GM21515 (cell line): ENCODE measurements around the gene CRYL1.

Experiments used
- ATAC-seq: cut with Tn5 transposase; IDR thresholded peaks from one replicate; pipeline ENCODE4 v1.9.1; 2021; ENCODE audit not compliant: unreplicated experiment

Gene CRYL1

DNA sequence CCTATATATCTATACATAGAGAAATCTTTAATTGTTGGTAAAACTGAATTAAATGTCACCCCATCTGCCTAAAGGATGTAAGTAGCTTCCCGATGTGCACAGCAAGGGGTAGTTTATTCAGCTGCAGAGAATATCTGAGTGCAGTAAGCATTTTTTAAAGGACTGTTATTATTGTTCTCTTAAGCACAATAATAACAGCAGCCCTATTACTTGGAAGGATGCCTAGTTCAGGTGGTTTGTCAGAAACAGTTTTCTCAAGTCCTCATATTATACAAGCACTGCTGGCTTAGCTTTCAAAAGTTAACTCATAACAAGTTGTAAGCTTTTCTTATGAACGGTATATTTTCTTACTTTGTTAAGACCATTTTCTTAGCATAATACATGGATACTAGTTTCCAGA is 142.6 kb downstream of the CRYL1 start:
- no peak for ATAC-seq

DNA sequence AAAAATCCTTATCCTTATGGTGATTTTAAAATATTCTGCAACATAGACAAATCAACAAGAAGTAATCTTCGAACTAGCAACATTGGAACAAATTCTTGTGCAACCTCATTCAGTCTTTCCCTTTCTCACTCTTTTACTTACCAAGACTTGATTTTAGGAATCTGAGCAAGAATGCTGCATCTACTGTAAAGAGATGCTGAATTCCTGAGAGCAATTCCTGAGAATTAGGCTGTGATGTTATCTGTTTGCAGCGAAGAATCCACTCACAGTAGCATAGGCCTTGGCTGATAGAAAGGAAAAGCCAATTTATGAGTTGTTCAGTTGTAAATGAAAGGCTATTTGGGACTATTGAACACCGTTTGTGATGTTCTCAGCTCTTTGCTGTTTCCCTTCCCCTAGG is 144.3 kb downstream of the CRYL1 start:
- no peak for ATAC-seq

DNA sequence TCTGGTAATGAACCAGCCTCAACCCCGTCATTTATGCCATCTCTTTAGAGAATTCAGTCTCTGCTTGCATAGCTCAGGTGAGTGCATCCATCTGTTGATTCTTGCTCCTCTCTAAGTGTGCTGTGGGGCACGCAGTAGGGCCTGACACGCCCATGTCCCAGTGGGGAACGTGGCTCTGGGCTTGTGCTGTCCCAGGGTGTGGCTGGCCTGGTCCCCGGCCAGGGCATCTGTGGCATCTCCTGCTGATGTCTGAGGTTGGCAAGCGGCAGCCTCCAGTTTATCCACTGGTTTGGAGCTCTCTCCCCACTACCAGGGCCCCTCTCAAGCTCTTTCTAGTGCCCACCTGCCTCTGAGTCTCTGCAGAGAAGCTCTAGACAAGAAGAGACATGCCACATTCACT is 146.9 kb downstream of the CRYL1 start:
- ATAC-seq, result no peak

DNA sequence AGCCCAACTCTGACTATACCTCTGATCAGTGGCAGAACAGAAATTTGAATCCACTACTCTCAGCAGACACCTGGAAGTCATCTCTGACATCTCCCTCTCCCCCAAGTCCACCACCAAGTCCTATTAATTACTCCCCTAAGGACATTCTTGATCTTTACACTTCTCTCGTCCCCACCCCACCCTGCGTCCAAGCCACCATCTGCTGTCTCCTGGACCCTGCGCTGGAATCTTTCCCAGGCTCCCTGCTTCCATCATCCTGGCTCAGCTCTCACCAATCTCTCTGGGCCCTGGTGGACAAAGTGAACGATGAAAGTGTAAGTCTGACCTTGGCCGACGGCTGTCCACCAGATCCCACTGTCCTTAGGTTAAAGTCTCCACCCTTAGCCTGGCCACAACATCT is 147.9 kb downstream of the CRYL1 start:
- no peak for ATAC-seq

DNA sequence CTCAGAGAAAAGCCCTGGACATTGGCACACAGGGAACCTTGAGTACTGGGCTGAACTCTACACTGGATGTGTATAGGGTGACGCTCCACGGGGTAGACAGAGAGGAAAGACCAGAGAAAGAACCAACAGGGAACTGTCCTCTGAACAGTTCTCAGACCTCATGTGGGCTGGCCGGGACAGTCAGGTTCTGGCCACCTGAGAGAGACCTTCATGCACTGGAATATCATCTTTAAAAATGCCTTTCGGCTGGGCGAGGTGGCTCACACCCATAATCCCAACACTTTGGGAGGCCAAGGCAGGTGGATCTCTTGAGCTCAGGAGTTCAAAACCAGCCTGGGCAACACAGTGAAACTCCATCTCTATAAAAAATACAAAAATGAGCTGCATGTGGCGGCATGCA is 149.8 kb downstream of the CRYL1 start:
- ATAC-seq, result no peak

DNA sequence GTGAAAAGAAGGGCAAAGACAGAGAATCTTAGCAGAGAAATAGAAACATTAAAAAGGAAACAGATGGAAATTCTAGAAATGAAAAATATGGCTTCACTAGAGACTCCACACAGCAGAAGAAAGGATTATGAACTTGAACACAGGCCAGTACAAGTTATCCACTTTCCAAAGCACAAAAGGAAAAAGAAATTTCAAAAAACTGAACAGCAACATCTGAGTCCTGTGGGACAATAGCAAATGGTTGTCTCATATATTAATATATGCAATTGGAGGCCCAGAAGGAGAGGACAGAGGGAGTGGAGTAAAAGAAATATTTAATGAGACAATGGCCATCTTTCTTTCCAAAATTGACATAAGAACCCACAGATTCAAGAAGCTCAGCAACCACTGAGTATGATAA is 151.8 kb downstream of the CRYL1 start:
- ATAC-seq, result no peak

DNA sequence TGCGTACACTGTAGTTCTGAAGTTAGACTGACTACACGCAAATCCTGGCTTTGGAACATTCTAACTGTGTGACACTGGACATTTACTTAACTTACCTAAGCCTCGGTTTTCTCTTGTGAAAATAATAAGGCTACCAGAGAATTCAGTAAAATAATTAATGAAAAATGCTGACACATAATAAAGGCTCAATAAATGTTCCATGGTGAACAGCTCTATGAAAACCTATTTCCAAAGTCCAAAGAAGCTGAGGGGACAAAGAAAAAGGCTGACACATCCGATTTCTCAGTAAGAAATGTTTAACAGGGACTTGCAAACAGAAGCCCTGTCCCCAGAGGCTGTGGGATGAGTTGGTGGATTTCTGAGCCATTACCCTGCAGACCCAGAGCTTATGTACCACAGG is 153.8 kb downstream of the CRYL1 start:
- ATAC-seq, result no peak

DNA sequence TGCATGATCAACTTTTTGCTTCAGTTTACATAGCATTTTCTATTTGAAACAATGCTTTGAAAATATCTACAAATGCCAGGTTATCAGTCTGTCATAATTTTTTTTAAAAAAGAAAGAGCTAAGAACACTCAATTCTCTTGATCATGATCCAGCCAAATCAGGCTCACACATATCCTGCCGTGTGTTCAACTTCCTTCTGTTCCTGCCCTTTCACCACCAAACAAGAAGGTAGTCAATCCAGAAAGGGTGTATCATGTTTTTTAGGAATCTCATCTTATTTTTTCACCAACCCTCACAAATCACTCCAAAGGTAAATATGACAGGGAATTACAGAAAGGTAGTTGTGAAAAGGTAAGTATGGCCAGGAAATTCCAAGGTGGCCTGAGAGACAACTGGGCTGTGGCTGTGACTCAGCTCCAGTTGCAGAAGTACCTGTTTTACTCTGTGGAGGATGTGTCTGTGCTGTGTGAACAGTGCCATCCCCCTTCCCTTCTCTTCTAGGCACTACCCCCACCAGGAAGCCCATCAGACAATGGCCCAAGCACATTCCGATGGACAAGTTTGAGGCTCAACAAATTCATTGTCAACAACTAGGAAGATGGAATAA is 154.7 kb downstream of the CRYL1 start:
- ATAC-seq, result no peak

DNA sequence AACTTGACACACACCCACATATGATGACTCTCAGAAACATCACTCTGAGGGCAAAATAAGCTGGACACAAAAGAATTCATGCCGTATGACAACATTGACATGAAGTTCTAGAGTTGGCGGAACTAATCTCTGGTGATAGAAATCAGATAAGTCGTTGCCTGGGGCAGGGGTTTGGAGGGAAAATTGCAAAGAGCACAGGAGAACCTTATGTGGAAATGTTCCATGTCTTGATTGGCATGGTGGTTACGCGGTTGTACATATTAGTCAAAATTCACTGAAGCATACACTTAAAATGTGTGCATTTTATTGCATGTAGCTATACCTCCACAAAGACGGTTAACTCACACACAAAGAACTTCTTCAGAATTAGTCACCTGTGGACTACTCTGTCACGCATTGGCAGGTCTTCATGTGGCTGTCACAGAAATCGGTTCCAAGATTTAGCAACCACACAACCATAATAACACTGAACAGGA is 155.7 kb downstream of the CRYL1 start:
- no peak for ATAC-seq

DNA sequence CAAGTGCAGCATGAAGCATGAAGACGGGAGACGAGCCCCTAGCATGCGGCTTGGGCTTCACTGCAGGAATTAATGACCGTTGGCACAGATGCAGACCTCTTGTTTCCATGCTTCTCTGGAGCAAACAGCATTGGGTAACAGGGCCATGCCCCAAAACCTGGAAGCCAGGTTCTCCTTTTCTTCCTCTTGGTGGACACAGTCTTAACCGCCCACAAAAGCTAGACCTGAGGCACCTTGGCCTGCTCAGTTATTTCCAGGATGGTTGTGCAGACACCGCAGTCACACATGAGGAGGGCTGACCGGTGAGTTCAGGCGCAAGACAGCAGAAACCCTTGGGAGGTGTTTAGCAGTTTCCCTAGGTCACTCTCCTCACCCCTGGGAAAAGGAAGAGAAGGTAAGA is 159.6 kb downstream of the CRYL1 start:
- no peak for ATAC-seq

DNA sequence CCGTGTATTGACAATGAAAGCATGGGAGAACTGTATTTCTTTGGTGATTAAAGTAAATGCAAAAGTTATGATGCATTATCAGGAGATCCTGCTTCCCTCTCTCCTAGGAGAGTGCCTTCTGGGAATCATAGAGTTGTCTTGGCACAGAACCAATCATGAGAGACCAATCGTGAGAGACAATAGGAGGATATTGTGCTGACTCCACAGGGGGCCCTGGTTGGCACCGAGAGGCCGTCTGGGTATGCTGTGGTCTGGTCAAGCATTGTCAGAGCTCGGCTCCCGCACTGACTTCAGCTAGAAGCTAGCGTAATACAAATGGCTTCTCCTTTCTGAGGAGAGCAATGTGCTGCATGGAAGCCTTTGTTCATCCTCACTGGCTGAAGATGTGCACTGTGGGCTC is 162.1 kb downstream of the CRYL1 start:
- no peak for ATAC-seq

DNA sequence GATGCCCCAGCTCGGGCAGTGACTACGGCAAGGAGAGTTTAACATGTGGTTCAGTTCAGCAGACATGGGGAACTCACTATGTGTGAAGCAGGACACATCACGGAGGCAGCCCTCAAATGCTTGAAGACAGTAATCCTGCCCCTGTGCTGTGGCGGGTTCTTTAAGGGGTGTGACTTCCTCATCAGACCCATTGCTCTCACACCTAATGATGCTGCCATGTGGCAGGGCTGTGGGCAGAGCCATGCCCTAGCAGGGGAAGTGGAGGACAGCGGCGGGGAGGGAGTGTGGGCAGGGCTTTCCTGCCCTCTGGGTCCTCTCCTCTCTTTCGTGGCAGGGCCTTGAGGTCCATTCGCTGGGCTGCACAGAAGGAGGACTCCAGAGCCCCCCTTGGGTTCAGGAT is 162.5 kb downstream of the CRYL1 start:
- no peak for ATAC-seq

DNA sequence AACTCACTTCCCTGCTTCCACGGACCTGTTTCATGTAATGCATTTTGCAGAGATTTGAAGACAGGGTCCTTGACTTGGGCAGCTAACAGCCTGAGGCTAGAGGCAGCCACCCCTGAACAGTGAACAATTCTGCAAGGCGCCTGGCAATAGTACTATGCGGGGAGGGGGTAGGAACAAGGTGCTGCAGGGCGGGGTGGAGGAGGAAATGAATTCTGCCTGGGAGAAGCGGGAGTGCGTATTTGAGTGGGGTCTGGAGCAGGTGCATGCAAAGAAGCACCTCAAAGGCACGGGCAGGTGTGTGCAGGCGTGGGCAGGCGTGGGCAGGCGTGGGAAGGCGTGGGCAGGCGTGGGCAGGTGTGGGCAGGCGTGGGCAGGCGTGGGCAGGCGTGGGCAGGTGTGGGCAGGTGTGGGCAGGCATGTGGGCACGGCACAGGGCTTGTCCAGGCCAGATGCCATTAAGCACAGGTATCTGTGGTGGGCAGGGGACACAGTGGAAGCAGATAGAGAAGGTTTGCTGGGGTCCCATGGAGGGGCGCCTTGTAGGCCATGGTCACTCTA is 163.1 kb downstream of the CRYL1 start:
- no peak for ATAC-seq

DNA sequence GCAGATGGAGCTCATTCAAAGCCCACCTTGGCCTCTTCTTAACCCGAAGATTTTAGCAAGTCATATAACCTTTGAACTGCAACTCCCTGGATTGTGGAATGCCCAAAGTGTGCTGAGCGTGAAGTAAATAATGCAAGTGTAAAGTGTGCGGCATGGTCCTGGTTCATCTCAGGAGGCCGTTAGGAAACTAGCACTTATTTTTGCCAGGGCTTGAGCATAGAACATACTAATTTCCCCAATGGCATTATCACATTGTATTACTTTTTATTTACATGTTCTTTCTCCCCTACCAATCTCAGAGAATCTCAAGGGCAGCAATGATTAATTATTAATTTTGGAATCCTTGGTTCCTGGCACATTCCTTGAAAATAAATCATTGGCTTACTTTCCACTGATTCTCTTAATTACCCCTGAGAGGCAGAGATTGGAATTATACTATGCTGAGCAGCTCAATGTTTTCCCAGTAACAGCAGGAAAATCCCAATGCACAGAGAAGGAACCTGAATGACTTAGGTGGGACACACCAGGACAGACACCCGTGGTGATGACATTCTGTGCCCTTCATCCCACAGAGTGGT is 164.7 kb downstream of the CRYL1 start:
- ATAC-seq, result no peak

DNA sequence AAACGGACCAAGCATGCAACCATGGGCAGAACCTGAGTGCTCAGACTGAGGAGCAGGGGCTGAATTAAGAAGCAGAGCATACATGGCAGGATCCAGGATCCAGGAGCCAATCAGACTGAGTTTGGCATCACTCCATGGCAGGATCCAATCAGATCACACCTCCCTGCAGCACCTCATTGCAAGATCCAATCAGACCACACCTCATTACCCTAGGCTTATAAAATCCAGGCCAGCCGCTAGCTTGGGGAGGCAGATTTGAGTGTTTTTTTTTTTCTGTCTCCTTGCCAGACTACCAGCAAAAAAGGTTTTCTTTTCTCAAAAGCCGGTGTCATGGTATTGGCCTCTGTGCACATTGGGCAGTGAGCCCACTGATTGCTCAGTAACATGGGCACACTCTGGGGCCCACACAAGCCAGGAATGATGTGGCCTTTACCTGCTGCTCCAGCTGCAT is 165.6 kb downstream of the CRYL1 start:
- ATAC-seq, result no peak

DNA sequence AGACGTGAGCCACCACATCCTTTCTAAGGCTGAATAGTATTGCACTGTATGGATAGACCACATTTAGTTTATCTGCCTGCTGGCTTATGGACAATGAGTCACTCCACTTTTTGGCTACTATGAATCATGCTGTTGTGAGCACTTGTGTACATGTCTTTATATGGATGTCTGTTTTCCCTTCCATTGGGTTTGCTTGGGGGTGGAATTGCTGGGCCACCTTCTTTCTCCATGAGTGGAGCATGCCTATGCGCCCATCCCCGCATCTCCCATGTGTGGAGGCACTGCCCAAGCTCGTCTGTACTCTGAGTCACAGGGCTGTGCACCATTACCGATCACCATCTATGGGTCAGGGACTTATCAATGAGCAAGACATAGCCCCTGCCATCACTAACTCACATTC is 166.3 kb downstream of the CRYL1 start:
- no peak for ATAC-seq

DNA sequence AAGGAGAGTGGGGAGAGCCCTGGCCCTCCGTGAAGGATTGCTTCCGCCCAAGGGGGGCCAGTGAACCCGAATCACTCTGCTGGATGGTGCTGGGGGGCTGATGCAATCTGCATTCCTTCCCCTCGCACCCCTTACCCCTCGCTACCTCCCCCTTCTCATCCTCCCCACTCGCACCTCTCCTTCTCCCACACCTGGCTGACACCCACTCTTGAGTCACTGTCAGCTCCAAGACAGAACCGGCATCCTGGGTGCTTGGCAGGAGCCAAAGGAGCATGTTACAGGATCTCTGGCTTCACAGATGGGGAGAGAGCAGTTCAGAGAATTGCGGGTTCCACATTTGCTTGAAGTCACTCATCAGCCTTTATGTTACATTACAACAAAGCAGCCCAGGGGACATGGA is 167.6 kb downstream of the CRYL1 start:
- ATAC-seq, result no peak

DNA sequence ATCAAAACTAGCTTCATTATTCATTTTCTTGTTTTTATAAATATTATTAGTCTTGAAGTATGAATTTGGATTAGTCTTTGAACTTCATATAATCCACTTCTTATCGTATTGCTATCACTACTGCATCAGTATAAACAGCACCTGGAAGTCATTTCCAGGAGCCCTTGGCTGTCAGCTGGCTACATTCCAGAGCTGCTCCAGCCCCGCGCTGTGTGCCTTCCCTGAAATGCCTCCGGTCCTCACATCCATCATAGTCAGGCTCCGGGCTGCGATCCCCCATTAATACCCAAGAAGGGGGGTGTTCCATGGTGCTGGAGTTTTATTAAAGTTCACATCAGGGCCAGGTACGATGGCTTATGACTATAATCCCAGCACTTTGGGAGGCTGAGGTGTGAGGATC is 169.2 kb downstream of the CRYL1 start:
- ATAC-seq, result no peak

DNA sequence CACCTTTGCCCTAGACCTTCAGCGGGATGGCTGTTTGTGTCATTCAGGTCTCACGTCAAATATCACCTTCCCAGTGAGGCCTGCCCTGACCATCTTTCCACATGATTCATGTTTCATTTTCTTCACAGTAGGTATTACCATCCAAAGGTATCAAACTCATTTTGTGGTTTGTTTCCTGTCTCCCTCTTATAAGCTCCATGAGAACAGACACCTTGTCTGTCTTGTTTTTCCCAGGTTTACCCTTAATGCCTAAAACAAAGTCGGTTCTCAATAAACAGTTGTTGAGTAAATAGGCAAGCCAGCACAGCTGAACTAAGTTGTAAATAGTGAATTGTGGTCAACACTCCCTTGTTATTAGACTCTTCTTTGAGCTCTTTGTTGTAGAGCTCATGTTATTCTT is 170.9 kb downstream of the CRYL1 start:
- no peak for ATAC-seq

DNA sequence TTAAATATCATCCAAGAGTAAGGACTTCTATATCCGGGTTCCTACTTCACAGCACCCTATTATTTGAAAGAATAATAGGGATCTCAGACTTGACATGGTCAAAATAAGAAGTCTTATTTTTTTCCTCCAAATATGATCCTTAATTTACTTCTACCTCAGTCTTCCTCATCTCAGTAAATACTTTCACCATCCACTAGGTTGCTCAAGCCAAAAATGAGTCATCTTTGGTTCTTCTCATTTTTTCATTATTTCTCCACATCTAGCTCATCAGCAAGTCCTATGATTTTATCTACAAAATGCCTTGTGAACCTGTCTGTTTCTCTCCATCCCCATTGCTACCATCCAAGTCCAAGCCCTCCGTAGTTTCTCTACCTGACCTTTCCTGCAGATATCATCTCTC is 171.7 kb downstream of the CRYL1 start:
- no peak for ATAC-seq
